AG09309 (cell line): ENCODE data around the gene MAT1A.
"Not testable (repeated sequence)": the region's sequence is repeated elsewhere in the genome, so short reads cannot be mapped to it uniquely, and the experiment has no call there.

Experiments used
- DNase-seq: peaks from one replicate; pipeline ENCODE4 v3.0.0-alpha.2; 2010; ENCODE audit warnings: low read depth
- H3K4me3 ChIP-seq: 2 replicates; pipeline ENCODE4 v1.5.1; 2011; ENCODE audit warnings: mild to moderate bottlenecking, low read depth, low read length, moderate library complexity; ENCODE audit not compliant: control insufficient read depth
- TF ChIP-seq, protein P1 (sequence below): IDR thresholded peaks from 2 replicates; pipeline ENCODE4 v1.5.1; 2011; ENCODE audit warnings: mild to moderate bottlenecking, low read depth, low read length, inconsistent platforms; ENCODE audit not compliant: insufficient read depth, control insufficient read depth; ENCODE audit errors: missing control alignments

Gene MAT1A

DNA sequence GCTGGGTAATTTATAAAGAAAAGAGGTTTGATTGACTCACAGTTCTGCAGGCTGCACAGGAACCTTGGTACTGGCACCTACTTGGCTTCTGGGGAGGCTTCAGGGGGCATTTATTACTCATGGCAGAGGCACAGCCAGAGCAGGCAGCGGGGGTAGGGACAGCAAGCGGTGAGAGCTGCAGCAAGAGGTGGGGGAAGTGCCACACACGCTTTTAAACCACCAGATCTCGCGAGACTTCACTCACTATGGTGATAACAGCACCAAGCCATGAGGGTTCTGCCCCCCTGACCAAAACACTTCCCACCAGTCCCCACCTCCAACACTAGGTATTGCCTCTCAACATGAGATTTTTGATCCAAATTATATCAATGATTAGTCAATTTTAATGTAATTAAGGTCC is 24.1 kb upstream of the MAT1A start:
- H3K4me3 ChIP-seq: no peak overlapping the region
- DNase-seq: no peak
- TF ChIP-seq, protein P1, sequence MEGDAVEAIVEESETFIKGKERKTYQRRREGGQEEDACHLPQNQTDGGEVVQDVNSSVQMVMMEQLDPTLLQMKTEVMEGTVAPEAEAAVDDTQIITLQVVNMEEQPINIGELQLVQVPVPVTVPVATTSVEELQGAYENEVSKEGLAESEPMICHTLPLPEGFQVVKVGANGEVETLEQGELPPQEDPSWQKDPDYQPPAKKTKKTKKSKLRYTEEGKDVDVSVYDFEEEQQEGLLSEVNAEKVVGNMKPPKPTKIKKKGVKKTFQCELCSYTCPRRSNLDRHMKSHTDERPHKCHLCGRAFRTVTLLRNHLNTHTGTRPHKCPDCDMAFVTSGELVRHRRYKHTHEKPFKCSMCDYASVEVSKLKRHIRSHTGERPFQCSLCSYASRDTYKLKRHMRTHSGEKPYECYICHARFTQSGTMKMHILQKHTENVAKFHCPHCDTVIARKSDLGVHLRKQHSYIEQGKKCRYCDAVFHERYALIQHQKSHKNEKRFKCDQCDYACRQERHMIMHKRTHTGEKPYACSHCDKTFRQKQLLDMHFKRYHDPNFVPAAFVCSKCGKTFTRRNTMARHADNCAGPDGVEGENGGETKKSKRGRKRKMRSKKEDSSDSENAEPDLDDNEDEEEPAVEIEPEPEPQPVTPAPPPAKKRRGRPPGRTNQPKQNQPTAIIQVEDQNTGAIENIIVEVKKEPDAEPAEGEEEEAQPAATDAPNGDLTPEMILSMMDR: no peak

DNA sequence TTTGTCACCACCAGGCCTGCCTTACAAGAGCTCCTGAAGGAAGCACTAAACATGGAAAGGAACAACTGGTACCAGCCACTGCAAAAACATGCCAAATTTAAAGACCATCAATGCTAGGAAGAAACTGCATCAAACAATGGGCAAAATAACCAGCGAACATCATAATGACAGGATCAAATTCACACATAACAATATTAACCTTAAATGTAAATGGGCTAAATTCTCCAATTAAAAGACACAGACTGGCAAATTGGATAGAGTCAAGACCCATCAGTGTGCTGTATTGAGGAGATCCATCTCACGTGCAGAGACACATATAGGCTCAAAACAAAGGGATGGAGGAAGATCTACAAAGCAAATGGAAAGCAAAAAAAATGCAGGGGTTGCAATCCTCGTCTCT is 16.5 kb upstream of the MAT1A start:
- not testable (repeated sequence) for H3K4me3 ChIP-seq, DNase-seq

DNA sequence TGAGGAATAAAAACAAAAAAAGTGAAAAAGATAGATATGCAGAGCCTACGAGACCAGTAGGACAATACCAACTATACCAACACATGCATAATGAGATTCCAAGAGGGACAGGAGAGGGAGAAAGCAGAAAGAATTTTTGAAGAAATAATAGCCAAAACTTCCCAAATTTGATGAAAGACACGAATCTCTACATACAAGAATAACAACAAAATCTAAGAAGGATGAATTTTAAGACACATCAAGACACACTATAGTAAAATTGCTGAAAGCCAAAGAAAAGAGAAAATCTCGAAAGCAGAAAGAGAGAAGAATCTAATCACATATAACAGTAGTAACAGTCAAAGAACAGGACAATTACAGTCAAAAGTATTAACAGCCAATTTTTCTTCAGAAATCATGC is 7.5 kb upstream of the MAT1A start:
- no peak for DNase-seq
- no peak overlapping the region for H3K4me3 ChIP-seq
- TF ChIP-seq, protein P1: no peak

- no peak overlapping the region for H3K4me3 ChIP-seq
- DNase-seq: no peak
- TF ChIP-seq, protein P1: no peak
Observed at GRCh38 chr10:80292607-80293239, 3.3 kb upstream of the MAT1A start.

DNA sequence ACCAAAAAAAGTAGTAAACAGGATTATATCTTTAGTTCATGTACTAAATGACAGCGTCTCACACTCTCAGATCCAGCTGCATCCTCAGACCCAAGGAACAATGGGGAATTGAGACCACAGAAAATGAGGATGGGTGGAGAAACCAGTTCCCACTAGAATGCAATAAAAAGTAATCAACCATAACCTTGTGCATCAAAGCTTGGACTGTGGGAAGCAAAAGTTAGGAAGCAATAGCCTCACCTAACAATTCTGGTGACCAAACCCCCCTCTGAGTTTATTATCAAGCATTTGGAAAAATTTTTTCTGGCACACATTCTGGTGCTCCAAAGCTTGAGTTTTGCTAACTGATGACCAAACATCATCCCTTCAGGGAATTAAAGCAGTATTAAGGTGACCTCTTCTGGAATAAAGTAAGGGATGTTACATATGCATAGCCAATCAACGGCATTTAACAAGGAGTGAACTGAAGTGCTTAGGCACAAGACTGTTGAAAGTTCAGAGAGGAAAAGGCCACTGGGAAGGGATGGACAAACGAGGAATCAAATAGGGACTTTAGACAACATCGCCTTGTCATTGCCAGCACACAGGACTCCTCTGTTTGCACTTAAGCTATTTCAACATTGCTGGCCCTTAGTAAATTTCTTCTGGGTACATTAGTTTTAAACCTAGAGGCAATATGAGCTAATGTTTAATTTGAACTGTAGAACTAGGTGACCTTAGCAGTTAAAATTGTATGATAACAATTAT is 1.2 kb upstream of the MAT1A start:
- TF ChIP-seq, protein P1: no peak
- no peak for DNase-seq
- H3K4me3 ChIP-seq: no peak overlapping the region

DNA sequence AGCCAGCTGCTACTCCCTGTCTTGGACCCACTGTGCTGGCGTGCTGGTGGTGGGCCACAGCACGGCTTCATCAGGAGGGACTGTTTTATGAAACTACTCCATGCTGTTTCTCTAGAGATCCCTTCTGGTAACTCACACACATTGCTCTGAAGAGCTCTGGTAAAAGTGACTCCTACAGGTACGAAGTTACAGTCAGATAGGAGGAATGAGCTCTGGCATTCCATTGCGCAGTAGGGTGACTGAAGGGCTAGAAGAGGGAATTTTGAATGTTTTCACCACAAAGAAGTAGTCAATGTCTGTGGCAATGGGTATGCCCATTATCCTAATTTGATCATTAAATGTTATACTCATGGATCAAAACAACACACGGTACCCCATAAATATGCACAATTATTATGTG is 609 bp downstream of the MAT1A start:
- TF ChIP-seq, protein P1: no peak
- no peak for DNase-seq
- H3K4me3 ChIP-seq: no peak overlapping the region

DNA sequence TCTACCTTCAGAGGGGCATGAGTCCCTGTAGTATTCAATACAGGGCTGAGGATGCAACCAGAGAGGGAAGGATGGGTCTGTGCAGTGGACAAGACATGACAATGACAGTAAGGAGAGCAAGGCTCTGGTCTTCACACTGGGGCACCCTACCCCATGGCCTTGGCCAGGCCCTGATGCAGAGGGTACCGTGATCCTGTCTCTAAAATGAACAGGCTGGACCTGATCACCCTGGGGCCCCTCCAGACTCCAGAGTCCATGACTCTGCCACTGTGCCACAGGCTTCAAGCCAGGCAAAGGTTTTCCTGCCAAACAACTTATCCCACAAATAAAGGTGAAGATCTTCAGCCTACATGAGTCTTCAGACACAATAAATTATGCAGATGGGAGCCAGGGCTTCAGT is 4.9 kb downstream of the MAT1A start:
- TF ChIP-seq, protein P1: no peak
- no peak overlapping the region for H3K4me3 ChIP-seq

More for the DNA sequence above, 4.9 kb downstream of the MAT1A start:
- no peak for DNase-seq
